Motor neuron (in vitro differentiated cells): Measurements from ENCODE around the gene CWC15. TPM values are rescaled to one million over a fixed set of nuclear protein-coding genes. Genes with fewer than 3 reads are reported as not detected.
"Not testable (repeated sequence)": the region's sequence is repeated elsewhere in the genome, so short reads cannot be mapped to it uniquely, and the experiment has no call there.

Source experiments
- ATAC-seq, 8 experiments: fragments of 200-7000 bp; cut with Tn5 transposase; replicated peaks in 6 of 8; 2 replicates each; pipeline ENCODE4 v1.8.0; 2021; ENCODE audit warnings: mild to moderate bottlenecking in 8 of 8, moderate library complexity in 8 of 8
- H3K27ac ChIP-seq, 2 donors: fragments of 250-450 bp; sonication (Bioruptor Pico); 2 replicates each; pipeline ENCODE4 v1.9.0; 2021; ENCODE audit warnings: antibody characterized with exemption in 2 of 2, mild to moderate bottlenecking in 2 of 2, moderate library complexity in 1 of 2
- H3K4me1 ChIP-seq, 2 donors: fragments of 250-450 bp; sonication (Bioruptor Pico); replicated peaks in 1 of 2; 2 replicates each; pipeline ENCODE4 v1.6.1; 2021; ENCODE audit warnings: antibody characterized with exemption in 2 of 2, mild to moderate bottlenecking in 2 of 2, moderate library complexity in 1 of 2
- H3K4me3 ChIP-seq, 5 donors: fragments of 250-450 bp; sonication (Bioruptor Pico); 2 replicates each; pipeline ENCODE4 v1.9.0; 2021; ENCODE audit warnings: antibody characterized with exemption in 5 of 5, mild to moderate bottlenecking in 5 of 5, moderate library complexity in 4 of 5
- WGBS, 10 experiments: fragments of 450-650 bp; shearing (Covaris generic); methylation state at CpG; one replicate each; pipeline ENCODE4 v1.0.0; 2022; 5-methylcytosine and 5-hydroxymethylcytosine counted together
- in situ Hi-C, 9 experiments: fragments of 400-800 bp; cut with MboI; loops; one replicate each; pipeline ENCODE4 v1.15.0; 2021; ENCODE audit warnings: low sequenced_read_pairs in 9 of 9, low pct_unique_long_range_greater_than_20kb in 2 of 9; ENCODE audit not compliant: unreplicated experiment in 9 of 9
- total RNA-seq, 8 experiments: library from RNA; unstranded; fragments of 300-600 nt; gene quantifications; 2 replicates each; pipeline versions ENCODE4 v1.2.3 to v1.2.4, GENCODE V29; 2022

Gene CWC15
- total RNA-seq, 8 experiments from 2014 or later, result 43.7 to 77.1 (median 60.1) TPM

DNA sequence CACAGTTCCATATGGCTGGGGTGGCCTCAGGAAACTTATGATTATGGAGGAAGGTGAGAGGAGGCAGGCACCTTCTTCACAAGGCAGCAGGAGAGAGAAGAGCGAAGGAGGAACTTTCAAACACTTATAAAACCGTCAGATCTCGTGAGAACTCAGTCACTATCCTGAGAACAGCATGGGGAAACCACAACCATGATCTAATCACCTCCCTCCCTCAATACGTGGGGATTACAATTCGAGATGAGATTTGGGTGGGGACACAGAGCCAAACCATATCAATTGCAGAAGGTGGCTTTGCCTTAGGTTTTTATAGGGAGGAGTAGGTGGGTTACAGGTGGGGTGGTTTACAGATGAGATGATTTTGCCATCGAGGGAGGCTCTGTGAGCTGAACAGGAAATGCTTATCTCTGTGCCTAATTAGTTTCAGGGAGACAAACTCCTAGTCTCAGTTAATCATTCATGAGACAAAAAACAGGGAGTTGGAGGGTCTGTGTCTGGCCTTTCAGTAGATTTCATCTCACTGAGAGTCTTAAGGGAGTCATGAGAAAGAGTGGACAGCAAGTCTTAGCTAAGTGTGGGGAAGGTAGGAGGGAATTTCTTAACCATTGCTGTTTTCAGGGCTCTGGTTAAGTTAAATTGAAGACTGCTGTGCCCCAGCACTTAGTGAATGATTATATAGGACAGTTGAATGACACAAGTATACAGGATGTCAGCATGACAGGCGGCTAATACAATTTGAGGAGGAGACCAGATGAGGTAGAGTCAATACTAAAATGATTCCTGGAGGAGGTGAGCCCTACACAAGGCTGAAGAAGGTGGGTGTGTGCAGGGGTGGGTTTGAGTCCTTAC is 47.7 kb downstream of the CWC15 start:
- H3K4me3 ChIP-seq, result no peak overlapping the region
- no peak for ATAC-seq
- in situ Hi-C loops, result no loop called here
- no peak overlapping the region for H3K27ac ChIP-seq
- H3K4me1 ChIP-seq, result peaks cover 19 to 22% of the 10 kb centered on the region in 2 donors
- WGBS, 10 experiments, result 26 to 68% (median 48%) methylated on average over 3 to 6 of the region's 7 CpGs; no CpG with 5 or more reads in 1 of the 10 experiments

GRCh38 chr11:94924612-94925011 is 48.7 kb downstream of the CWC15 start:
- H3K27ac ChIP-seq, result no peak overlapping the region
- in situ Hi-C loops, result loop anchor here in 1 of 9 experiments (25.0 kb wide), 1 partner anchor 312 kb away; no protein-coding TSS in a partner anchor
- no peak for ATAC-seq
- no peak overlapping the region for H3K4me3 ChIP-seq
- 30 to 81% (median 67%) methylated on average over 2 to 5 of the region's 5 CpGs for WGBS, 10 experiments
- peaks cover 19 to 22% of the 10 kb centered on the region in 2 donors for H3K4me1 ChIP-seq

GRCh38 chr11:94924171-94924572 is 49.2 kb downstream of the CWC15 start:
- ATAC-seq, result no peak
- WGBS, 10 experiments, result 14 to 100% (median 67%) methylated on average over 1 to 4 of the region's 6 CpGs; no CpG with 5 or more reads in 2 of the 10 experiments
- Histone ChIP-seq H3K4me3 (no peak overlapping the region), H3K4me1 (peaks cover 19 to 22% of the 10 kb centered on the region in 2 donors), H3K27ac (no peak overlapping the region)
- in situ Hi-C loops, result loop anchor here in 1 of 9 experiments (25.0 kb wide), 1 partner anchor 312 kb away; no protein-coding TSS in a partner anchor

DNA sequence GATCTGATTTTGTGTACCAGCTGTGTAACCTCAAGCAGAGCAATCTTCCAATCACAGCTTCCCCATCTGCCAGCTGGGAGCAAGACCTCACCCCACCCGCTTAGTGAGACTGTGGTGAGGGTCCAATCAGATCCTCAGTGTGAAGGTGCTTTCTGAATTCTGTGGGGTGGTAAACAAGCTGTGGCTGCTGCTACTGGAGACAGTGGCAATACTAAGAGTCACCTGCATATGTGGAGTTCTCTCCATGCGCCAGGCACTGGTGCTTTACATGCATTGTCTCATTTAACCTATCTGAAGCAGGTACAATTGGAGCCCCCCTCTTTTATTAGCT is 50.4 kb downstream of the CWC15 start:
- no peak overlapping the region for H3K4me3 ChIP-seq
- 80 to 100% (median 92%) methylated on average over 1 to 2 of the region's 2 CpGs; no CpG with 5 or more reads in 6 of the 10 experiments for WGBS, 10 experiments
- ATAC-seq, result peak in 1 of 8 experiments; percentile 18
- in situ Hi-C loops, result loop anchor here in 1 of 9 experiments (25.0 kb wide), 1 partner anchor 311 kb away; no protein-coding TSS in a partner anchor
- H3K4me1 ChIP-seq, result peaks cover 18 to 19% of the 10 kb centered on the region in 2 donors
- peak overlapping the region; percentile 60 to 74 for H3K27ac ChIP-seq

GRCh38 chr11:94922321-94923003 is 50.9 kb downstream of the CWC15 start:
- Histone ChIP-seq H3K27ac (peak overlapping the region; percentile 60 to 74), H3K4me3 (no peak overlapping the region), H3K4me1 (peaks cover 18 to 19% of the 10 kb centered on the region in 2 donors)
- in situ Hi-C loops, result loop anchor here in 1 of 9 experiments (25.0 kb wide), 1 partner anchor 310 kb away; no protein-coding TSS in a partner anchor
- 0 to 71% (median 48%) methylated on average over 1 to 5 of the region's 5 CpGs; no CpG with 5 or more reads in 2 of the 10 experiments for WGBS, 10 experiments
- peak; percentile 49 to 89 (median 68) for ATAC-seq

DNA sequence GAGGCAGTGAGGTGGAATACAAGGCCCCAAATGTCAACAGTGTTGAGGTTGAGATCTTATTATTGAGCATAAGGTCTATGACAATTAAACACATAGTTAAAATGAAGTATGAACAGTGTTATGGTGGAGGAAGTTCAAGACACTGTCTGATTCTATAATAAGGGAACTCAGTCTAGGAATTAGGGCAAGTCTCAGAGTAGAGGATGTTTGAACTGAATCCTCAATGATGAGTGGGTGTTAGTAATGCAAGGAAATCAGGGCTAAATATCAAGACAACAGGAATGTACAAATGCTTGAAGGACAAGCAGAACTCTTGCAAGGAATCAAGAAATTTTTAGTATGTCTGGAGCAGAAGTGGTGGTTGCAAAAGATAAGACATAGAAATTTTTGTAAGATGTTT is 53.0 kb downstream of the CWC15 start:
- no peak overlapping the region for H3K4me3 ChIP-seq
- ATAC-seq, result no peak
- H3K4me1 ChIP-seq, result peaks cover 12 to 19% of the 10 kb centered on the region in 2 donors
- in situ Hi-C loops, result loop anchor here in 1 of 9 experiments (25.0 kb wide), 1 partner anchor 308 kb away; no protein-coding TSS in a partner anchor
- no peak overlapping the region for H3K27ac ChIP-seq

DNA sequence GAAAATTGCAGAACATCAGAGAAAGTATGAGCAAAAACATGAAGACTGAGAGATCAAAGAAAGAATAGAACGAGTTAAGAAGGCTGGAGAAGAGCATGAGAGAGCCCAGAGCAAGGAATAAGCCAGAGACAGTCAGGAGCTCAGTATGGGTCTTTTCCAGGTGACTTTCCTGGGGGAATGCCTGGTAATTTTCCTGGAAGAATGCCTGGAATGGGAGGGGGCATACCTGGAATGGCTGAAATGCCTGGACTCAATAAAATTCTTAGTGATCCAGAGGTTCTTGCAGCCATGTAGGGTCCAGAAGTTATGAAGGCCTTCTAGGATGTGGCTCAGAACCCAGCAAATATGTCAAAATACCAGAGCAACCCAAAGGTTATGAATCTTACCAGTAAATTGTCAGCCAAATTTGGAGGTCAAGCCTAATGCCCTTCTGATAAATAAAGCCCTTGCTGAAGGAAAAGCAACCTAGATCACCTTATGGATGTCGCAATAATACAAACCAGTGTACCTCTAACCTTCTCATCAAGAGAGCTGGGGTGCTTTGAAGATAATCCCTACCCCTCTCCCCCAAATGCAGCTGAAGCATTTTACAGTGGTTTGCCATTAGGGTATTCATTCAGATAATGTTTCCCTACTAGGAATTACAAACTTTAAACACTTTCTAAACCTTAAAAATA is 59.5 kb downstream of the CWC15 start:
- H3K27ac ChIP-seq, H3K4me1 ChIP-seq, H3K4me3 ChIP-seq, ATAC-seq: not testable (repeated sequence)
- 71 to 100% (median 94%) methylated on average over 1 to 2 of the region's 2 CpGs; no CpG with 5 or more reads in 3 of the 10 experiments for WGBS, 10 experiments
- in situ Hi-C loops, result loop anchor here in 1 of 9 experiments (25.0 kb wide), 1 partner anchor 302 kb away; no protein-coding TSS in a partner anchor

GRCh38 chr11:94912806-94913205 is 60.5 kb downstream of the CWC15 start:
- no peak overlapping the region for H3K4me3 ChIP-seq
- no peaks in the 10 kb centered on the region for H3K4me1 ChIP-seq
- in situ Hi-C loops, result loop anchor here in 1 of 9 experiments (25.0 kb wide), 1 partner anchor 301 kb away; no protein-coding TSS in a partner anchor
- WGBS, 10 experiments, result 60 to 100% (median 98%) methylated on average over 1 to 9 of the region's 9 CpGs; no CpG with 5 or more reads in 2 of the 10 experiments
- no peak overlapping the region for H3K27ac ChIP-seq
- no peak for ATAC-seq

Other genes starting within 250 kb of the CWC15 start
- gene AMOTL1, start 205.2 kb downstream of the CWC15 start, total RNA-seq, result 10 to 100 TPM in 6 of 8 experiments, 1 to 10 TPM in 2; 4.8 to 89.6 (median 22.6) TPM
- 1 to 10 TPM in 7 of 8 experiments, under 1 TPM in 1; 0.97 to 3.9 (median 2.3) TPM for gene KDM4D, start 153 bp upstream of the CWC15 start, total RNA-seq
- under 1 TPM in 7 of 8 experiments, not detected in 1; 0.05 to 0.28 (median 0.18) TPM for gene KDM4E, start 51.7 kb upstream of the CWC15 start, total RNA-seq
- gene KDM4F, start 75.9 kb upstream of the CWC15 start, total RNA-seq, result under 1 TPM in 4 of 8 experiments, not detected in 4; 0.05 to 0.47 (median 0.18) TPM
- gene SRSF8, start 93.4 kb upstream of the CWC15 start, total RNA-seq, result 10 to 100 TPM; 33.3 to 48.8 (median 37.5) TPM
- gene ENDOD1, start 116.3 kb upstream of the CWC15 start, total RNA-seq, result 10 to 100 TPM in 3 of 8 experiments, 1 to 10 TPM in 5; 6.2 to 65.2 (median 8.6) TPM